Loucy (cell line): ENCODE measurements around the gene ZNF598.

Source experiments
- EZH2phosphoT487 ChIP-seq: fragments of 200-600 bp; IDR thresholded peaks from 2 replicates; pipeline ENCODE4 v1.6.1; 2018; ENCODE audit warnings: antibody characterized with exemption, mild to moderate bottlenecking, moderate library complexity, borderline replicate concordance
- TF ChIP-seq, protein P1 (sequence below): fragments of 200-600 bp; sonication (generic); conservative IDR thresholded peaks from 2 replicates; pipeline ENCODE4 v1.5.1; 2014; ENCODE audit warnings: mild to moderate bottlenecking, antibody characterized with exemption, low read length

DNA sequence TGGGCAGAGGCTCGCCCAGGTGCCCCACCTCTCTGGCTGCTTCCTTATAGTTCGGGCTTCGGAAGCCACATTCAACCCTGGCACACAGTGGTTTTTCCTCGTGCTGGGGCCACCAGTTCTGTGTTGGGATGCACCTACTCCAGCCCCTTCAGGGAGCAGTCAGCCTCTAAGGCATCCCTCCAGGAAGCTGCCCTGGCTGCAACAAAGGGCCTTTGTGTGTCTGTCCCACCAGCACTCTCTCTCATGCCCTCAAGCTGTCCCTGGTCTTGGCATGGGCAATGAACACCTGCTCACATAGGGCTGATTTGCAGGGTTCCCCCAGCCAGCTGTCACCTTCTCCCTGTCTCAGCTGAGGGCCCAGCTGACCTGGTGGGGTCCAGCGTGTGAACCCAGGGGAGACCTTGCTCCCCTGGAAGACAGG is 27.6 kb downstream of the ZNF598 start:
- TF ChIP-seq, protein P1, sequence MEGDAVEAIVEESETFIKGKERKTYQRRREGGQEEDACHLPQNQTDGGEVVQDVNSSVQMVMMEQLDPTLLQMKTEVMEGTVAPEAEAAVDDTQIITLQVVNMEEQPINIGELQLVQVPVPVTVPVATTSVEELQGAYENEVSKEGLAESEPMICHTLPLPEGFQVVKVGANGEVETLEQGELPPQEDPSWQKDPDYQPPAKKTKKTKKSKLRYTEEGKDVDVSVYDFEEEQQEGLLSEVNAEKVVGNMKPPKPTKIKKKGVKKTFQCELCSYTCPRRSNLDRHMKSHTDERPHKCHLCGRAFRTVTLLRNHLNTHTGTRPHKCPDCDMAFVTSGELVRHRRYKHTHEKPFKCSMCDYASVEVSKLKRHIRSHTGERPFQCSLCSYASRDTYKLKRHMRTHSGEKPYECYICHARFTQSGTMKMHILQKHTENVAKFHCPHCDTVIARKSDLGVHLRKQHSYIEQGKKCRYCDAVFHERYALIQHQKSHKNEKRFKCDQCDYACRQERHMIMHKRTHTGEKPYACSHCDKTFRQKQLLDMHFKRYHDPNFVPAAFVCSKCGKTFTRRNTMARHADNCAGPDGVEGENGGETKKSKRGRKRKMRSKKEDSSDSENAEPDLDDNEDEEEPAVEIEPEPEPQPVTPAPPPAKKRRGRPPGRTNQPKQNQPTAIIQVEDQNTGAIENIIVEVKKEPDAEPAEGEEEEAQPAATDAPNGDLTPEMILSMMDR, result no peak
- TF ChIP-seq EZH2phosphoT487, result no peak
